GM21717 (cell line): ENCODE results near the gene ECPAS.
"Not testable (repeated sequence)": the region's sequence is repeated elsewhere in the genome, so short reads cannot be mapped to it uniquely, and the experiment has no call there.

ENCODE experiments used
- ATAC-seq: cut with Tn5 transposase; IDR thresholded peaks from one replicate; pipeline ENCODE4 v1.9.1; 2021; ENCODE audit warnings: mild to moderate bottlenecking, moderate library complexity; ENCODE audit not compliant: unreplicated experiment

ECPAS gene

GRCh38 chr9:111360881-111361280 is 123.3 kb downstream of the ECPAS start:
- no peak for ATAC-seq

GRCh38 chr9:111356481-111357244 is 127.5 kb downstream of the ECPAS start:
- no peak for ATAC-seq

GRCh38 chr9:111352545-111352944 is 131.6 kb downstream of the ECPAS start:
- ATAC-seq, result no peak

DNA sequence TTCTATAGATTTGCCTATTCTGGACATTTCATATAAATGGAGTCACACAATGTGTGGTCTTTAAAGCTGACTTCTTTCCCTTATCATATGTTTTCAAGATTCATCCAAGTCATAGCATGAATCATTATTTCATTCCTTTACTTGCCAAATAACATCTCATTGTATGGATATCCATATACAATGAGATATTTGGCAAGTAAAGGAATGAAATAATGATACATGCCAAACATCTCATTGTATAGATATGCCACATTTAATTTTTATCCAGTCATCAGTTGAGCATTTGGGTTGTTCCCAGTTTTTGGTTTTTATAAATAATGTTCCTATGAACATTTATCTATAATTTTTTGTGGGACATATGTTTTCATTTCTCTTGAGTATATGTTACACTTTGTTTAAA is 133.6 kb downstream of the ECPAS start:
- no peak for ATAC-seq

- no peak for ATAC-seq
Observed at GRCh38 chr9:111349766-111350165, 134.4 kb downstream of the ECPAS start.

DNA sequence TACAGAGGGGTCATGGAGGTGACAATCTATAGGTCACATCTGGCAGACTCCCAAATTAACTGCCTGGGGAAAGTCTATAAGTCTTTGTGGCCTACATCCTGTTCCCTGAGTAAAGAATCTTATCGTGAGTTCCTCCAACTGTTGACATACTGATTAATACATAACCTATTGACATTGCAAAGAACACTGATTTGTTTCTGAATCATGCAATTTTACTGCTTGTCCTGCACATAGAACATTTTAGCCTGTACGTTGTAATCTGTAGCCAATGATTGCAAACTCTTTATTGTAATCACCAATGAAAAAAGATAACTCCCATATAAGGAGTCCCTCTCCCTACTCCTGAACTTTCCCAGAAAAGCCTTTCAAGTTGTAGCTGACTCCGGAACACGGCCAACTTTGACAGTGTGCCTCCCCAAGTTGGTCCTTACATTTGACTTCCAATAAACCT is 135.3 kb downstream of the ECPAS start:
- no peak for ATAC-seq

DNA sequence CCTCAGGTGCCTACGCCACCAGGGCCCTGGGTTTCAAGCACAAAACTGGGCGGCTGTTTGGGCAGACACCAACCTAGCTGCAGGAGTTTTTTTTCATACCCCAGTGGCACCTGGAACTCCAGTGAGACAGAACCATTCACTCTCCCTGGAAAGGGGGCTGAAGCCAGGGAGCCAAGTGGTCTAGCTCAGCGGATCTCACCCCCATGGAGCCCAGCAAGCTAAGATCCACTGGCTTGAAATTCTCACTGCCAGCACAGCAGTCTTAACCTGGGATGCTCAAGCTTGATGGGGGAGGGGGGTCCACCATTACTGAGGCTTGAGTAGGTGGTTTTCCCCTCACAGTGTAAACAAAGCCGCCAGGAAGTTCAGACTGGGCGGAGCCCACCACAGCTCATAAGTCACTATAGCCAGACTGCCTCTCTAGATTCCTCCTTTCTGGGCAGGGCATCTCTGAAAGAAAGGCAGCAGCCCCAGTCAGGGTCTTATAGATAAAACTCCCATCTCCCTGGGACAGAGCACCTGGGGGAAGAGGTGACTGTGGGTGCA is 149.8 kb downstream of the ECPAS start:
- not testable (repeated sequence) for ATAC-seq

GRCh38 chr9:111330124-111330523 is 154.1 kb downstream of the ECPAS start, which contains the start of gene OR2K2:
Gene OR2K2 (minus strand): TSS chr9:111330224. CDS start chr9:111328433, 1,791 bp downstream.
- no peak for ATAC-seq

- no peak for ATAC-seq
Observed at GRCh38 chr9:111320631-111321030, 163.6 kb downstream of the ECPAS start.

DNA sequence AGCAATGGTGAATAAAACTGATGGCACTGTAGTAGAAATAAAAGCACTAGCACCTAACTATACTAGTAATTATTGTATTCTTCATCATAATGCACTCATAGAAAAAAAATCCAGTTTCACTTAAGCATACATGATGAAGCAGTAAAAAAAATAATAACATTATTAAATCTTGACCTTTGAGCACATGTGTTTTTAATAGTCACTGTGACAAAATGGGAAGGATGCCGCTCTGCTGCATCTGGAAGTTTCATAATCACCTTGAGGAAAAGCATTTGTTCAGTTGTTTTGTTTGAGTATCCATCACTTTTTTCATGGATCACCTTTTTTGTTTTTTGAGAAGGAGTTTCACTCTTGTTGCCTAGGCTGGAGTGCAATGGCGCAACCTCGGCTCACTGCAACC is 167.4 kb downstream of the ECPAS start:
- no peak for ATAC-seq
